GM12878 (cell line): ENCODE measurements around the gene CD7.

Experiments
- CHD4 ChIP-seq: fragments of 200-600 bp; sonication (generic); IDR thresholded peaks from 2 replicates; pipeline ENCODE4 v1.6.1; 2016; ENCODE audit warnings: mild to moderate bottlenecking
- CTCF ChIP-seq, 3 experiments: IDR thresholded peaks in 2 of 3; conservative IDR thresholded peaks in 1 of 3; 2 replicates each; pipeline ENCODE4 v1.5.1; 2011; ENCODE audit warnings: low read depth in 3 of 3, low read length in 3 of 3, mild to moderate bottlenecking in 3 of 3, control low read depth in 2 of 3, moderate library complexity in 2 of 3, inconsistent platforms in 1 of 3, mixed read lengths in 1 of 3; ENCODE audit not compliant: control insufficient read depth in 2 of 3, insufficient read depth in 1 of 3; ENCODE audit errors: extremely low read depth in 1 of 3
- EP300 ChIP-seq, 2 experiments: fragments of 150-350 bp in 1 of 2; IDR thresholded peaks; 2 replicates each; pipeline ENCODE4 v1.6.1; 2011 to 2012; ENCODE audit warnings: low read depth in 2 of 2, low read length in 2 of 2, borderline replicate concordance in 1 of 2, improper control_type of control experiment in 1 of 2, inconsistent platforms in 1 of 2; ENCODE audit not compliant: control insufficient read depth in 1 of 2
- ESRRA ChIP-seq: IDR thresholded peaks from 2 replicates; pipeline ENCODE4 v1.6.1; 2012; ENCODE audit warnings: mild to moderate bottlenecking, low read length, improper control_type of control experiment
- EZH2 ChIP-seq: IDR thresholded peaks from 2 replicates; pipeline ENCODE4 v1.6.1; 2012; ENCODE audit warnings: low read depth, mild to moderate bottlenecking, control low read depth, inconsistent platforms, low read length, borderline replicate concordance; ENCODE audit not compliant: control insufficient read depth
- HDGF ChIP-seq: fragments of 450-650 bp; IDR thresholded peaks from 2 replicates; pipeline ENCODE4 v1.6.1; 2016; ENCODE audit warnings: antibody characterized with exemption
- MTA3 ChIP-seq: IDR thresholded peaks from 2 replicates; pipeline ENCODE4 v1.6.1; 2012; ENCODE audit warnings: low read length, inconsistent platforms, borderline replicate concordance
- NR2C2 ChIP-seq: IDR thresholded peaks from 2 replicates; pipeline ENCODE4 v1.6.1; 2011; ENCODE audit warnings: borderline replicate concordance, low read depth; ENCODE audit not compliant: control insufficient read depth, insufficient read length
- POLR2A ChIP-seq: IDR thresholded peaks from 2 replicates; pipeline ENCODE4 v1.6.1; 2011; ENCODE audit warnings: low read depth, mild to moderate bottlenecking, low read length
- SP1 ChIP-seq: IDR thresholded peaks from one replicate; pipeline ENCODE4 v1.6.1; 2011; ENCODE audit warnings: low read depth, low read length

- TF ChIP-seq SP1 (no peak), ESRRA (no peak), CHD4 (no peak), NR2C2 (no peak), EP300 (IDR thresholded peaks at IDR 0.05; ENCODE audit: borderline replicate concordance in 1 of 2, control insufficient read depth in 1 of 2, low read depth in 2 of 2, low read length in 2 of 2) (no peak), CTCF (IDR thresholded peaks at IDR 0.05 in 2 of 3, conservative IDR thresholded peaks at IDR 0.05 in 1 of 3; ENCODE audit: control insufficient read depth in 2 of 3, extremely low read depth in 1 of 3, insufficient read depth in 1 of 3, low read depth in 3 of 3, low read length in 3 of 3) (no peak), POLR2A (no peak), MTA3 (no peak), EZH2 (no peak), HDGF (no peak)
Measured at GRCh38 chr17:82274134-82275020, 43.0 kb downstream of the CD7 start.
